Heart left ventricle (tissue), 13 donors: Measurements from ENCODE around the gene FDX2.

Source experiments
- POLR2A ChIP-seq, 2 donors: fragments of 450-650 bp; IDR thresholded peaks; one replicate each; pipeline ENCODE4 v1.6.1; 2017; ENCODE audit warnings: antibody characterized with exemption in 2 of 2, mild to moderate bottlenecking in 2 of 2, moderate library complexity in 2 of 2
- TF ChIP-seq, protein P1 (sequence below), 12 donors: fragments of 200-600 bp; sonication (generic) in 4 of 12; IDR thresholded peaks; one replicate each; pipeline versions ENCODE4 v1.5.0 to v1.8.0; 2018 to 2022; ENCODE audit warnings: antibody characterized with exemption in 12 of 12, mild to moderate bottlenecking in 5 of 12
- donor health status: ischemic (EF 13 %, LVEDD 7.1; RV severe dilation, severe dysfunction).
- donor health status: DM: no; HTN: yes; CAD: no.
- donor health status: DM: no; HTN: no; CAD: no.
- donor health status: ischemic (EF 25% LVEDD 6.9; RV normal size, moderate dysfunction).
- donor health status: ischemic (EF 25% LVEDD 5.7; RV mildly dilated, moderate dysfunction).
- donor health status: ischemic (EF 35%, LVEDD 5.7; RV mildly dilated, moderate dysfunction).
- donor health status: nonischemic (EF 11% LVEDD 7.7; RV severe dilation, severe dysfunction).
- donor health status: DM: yes; HTN: yes; CAD: no.
- donor health status: PGD.
- donor health status: ischemic (EF 29% LVEDD 5.4; RV normal size, mild dysfunction).
- donor health status: nonischemic (EF 23%, LVEDD 6.1; RV moderate dilation, normal function).

DNA sequence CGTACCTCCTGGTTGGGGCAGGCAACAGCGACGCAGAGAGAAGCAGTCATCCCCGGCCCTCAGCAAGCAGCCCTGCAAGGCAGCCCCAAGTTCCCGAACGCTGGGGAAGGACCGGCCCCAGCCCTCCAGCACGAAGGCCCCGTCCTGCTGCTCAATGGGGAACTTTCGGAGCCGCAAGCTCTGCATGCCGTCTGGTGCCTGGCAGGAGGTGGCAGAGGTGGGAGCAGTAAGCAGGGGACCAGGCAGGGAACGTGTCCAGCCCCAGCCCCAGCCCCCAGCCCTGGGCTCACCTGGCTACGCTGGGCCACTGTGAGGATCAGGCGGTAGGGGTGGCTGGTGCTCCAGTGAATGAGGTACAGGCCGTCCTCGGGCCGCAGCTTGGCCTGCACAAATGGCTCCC, 46.4 kb upstream of the FDX2 start:
- TF ChIP-seq, protein P1, sequence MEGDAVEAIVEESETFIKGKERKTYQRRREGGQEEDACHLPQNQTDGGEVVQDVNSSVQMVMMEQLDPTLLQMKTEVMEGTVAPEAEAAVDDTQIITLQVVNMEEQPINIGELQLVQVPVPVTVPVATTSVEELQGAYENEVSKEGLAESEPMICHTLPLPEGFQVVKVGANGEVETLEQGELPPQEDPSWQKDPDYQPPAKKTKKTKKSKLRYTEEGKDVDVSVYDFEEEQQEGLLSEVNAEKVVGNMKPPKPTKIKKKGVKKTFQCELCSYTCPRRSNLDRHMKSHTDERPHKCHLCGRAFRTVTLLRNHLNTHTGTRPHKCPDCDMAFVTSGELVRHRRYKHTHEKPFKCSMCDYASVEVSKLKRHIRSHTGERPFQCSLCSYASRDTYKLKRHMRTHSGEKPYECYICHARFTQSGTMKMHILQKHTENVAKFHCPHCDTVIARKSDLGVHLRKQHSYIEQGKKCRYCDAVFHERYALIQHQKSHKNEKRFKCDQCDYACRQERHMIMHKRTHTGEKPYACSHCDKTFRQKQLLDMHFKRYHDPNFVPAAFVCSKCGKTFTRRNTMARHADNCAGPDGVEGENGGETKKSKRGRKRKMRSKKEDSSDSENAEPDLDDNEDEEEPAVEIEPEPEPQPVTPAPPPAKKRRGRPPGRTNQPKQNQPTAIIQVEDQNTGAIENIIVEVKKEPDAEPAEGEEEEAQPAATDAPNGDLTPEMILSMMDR (IDR thresholded peaks at IDR 0.05): no peak
- no peak for TF ChIP-seq POLR2A (IDR thresholded peaks at IDR 0.05)
